Loucy (cell line): Measurements from ENCODE around the gene EXD3.

Source experiments
- EZH2phosphoT487 ChIP-seq: fragments of 200-600 bp; IDR thresholded peaks from 2 replicates; pipeline ENCODE4 v1.6.1; 2018; ENCODE audit warnings: antibody characterized with exemption, mild to moderate bottlenecking, moderate library complexity, borderline replicate concordance
- TF ChIP-seq, protein P1 (sequence below): fragments of 200-600 bp; sonication (generic); conservative IDR thresholded peaks from 2 replicates; pipeline ENCODE4 v1.5.1; 2014; ENCODE audit warnings: mild to moderate bottlenecking, antibody characterized with exemption, low read length

DNA sequence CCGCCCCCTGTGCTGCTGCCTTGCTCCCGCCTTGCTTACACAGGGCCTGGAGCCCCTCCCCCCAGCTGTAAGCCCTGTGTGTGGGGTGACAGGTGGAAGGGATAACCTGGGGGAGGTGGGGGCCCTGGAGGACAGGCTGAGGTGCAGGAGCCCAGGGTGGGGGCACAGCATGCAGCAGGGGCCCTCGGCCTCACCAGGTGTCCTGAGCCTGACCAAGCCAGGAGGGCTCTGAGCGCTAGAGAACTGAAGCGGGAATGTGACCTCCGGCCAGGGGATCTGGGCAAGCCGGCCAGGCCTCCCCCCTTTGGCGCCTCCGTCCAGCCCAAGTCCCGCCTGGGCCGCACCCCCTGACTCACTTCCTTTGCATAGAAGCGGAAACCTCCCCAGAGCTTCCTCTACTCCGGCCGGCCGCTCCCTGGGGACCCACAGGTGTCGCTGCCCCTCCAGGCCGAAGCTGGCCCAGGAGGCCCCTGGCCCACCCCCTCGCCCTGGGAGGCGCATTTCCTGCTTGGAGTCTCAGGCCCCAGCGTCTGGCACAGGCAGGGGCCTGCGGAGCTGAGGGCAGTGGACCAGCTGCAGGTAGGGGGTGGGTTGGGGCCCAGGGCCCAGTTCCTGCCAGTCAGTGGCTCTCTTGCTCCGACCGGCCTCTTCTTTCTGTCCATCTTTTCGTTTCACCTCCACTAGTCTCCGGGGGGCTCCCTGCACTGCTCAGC lies 145.5 kb downstream of the EXD3 start, which contains the start of gene TOR4A:
- TF ChIP-seq, protein P1, sequence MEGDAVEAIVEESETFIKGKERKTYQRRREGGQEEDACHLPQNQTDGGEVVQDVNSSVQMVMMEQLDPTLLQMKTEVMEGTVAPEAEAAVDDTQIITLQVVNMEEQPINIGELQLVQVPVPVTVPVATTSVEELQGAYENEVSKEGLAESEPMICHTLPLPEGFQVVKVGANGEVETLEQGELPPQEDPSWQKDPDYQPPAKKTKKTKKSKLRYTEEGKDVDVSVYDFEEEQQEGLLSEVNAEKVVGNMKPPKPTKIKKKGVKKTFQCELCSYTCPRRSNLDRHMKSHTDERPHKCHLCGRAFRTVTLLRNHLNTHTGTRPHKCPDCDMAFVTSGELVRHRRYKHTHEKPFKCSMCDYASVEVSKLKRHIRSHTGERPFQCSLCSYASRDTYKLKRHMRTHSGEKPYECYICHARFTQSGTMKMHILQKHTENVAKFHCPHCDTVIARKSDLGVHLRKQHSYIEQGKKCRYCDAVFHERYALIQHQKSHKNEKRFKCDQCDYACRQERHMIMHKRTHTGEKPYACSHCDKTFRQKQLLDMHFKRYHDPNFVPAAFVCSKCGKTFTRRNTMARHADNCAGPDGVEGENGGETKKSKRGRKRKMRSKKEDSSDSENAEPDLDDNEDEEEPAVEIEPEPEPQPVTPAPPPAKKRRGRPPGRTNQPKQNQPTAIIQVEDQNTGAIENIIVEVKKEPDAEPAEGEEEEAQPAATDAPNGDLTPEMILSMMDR: no peak
- no peak for TF ChIP-seq EZH2phosphoT487
